H1 (cell line): ENCODE results near the gene AQP6. TPM values are rescaled to one million over a fixed set of nuclear protein-coding genes. Genes with fewer than 3 reads are reported as not detected.

Experiments used
- CBX8 ChIP-seq: fragments of 300-800, 300-1000 bp; sonication (generic); IDR thresholded peaks from 2 replicates; pipeline ENCODE4 v1.7.1; 2016; ENCODE audit warnings: low read depth, low read length, borderline replicate concordance
- CHD2 ChIP-seq: IDR thresholded peaks from 2 replicates; pipeline ENCODE4 v1.6.1; 2012; ENCODE audit warnings: low read length, improper control_type of control experiment
- E2F6 ChIP-seq: IDR thresholded peaks from 2 replicates; pipeline ENCODE4 v1.6.1; 2012; ENCODE audit warnings: inconsistent platforms
- KDM4A ChIP-seq: IDR thresholded peaks from one replicate; pipeline ENCODE4 v1.7.1; 2012; ENCODE audit warnings: low read depth, mild to moderate bottlenecking, moderate library complexity, low read length, inconsistent platforms; ENCODE audit not compliant: severe bottlenecking
- RAD21 ChIP-seq, 2 experiments: IDR thresholded peaks in 1 of 2; conservative IDR thresholded peaks in 1 of 2; 2 replicates each; pipeline ENCODE4 v1.6.1; 2011; ENCODE audit warnings: low read depth in 2 of 2, low read length in 2 of 2, improper control_type of control experiment in 1 of 2, inconsistent platforms in 1 of 2, mild to moderate bottlenecking in 1 of 2, moderate library complexity in 1 of 2
- RNF2 ChIP-seq: fragments of 200-900, 300-1000 bp; sonication (generic); IDR thresholded peaks from 2 replicates; pipeline ENCODE4 v1.7.1; 2016; ENCODE audit warnings: borderline replicate concordance, low read depth, mild to moderate bottlenecking, antibody characterized with exemption, low read length; ENCODE audit not compliant: poor library complexity, severe bottlenecking; ENCODE audit errors: missing control alignments
- RXRA ChIP-seq: IDR thresholded peaks from 2 replicates; pipeline ENCODE4 v1.6.1; 2011; ENCODE audit warnings: low read depth, mild to moderate bottlenecking, low read length, moderate library complexity; ENCODE audit not compliant: insufficient read depth
- polyA plus RNA-seq, 7 experiments: library from polyadenylated mRNA; depleted of rRNA in 3 of 7; stranded (reverse) in 5 of 7; unstranded in 2 of 7; fragments of >200 nt in 5 of 7; fragments of 200-250 nt in 2 of 7; gene quantifications; 1 replicate in 5 of 7; 2 replicates in 1 of 7; 4 replicates in 1 of 7; pipeline versions ENCODE4 v1.2.1 to v1.2.3, GENCODE V29; 2011 to 2013; ENCODE audit warnings: missing spikeins in 2 of 7, mixed read lengths in 2 of 7
- total RNA-seq: library from RNA; stranded (reverse); fragmentation: NEBNext Ultra II Directional; extraction: Animal tissue kit (Norgen Biotek cat#: 25700); gene quantifications from 2 replicates; pipeline ENCODE4 v1.2.1, GENCODE V29; 2021

Gene AQP6
- total and polyA plus RNA-seq, 2 of the 8 experiments (the other 6 are each of a cell fraction or from before 2014, with no cell fraction given): 0.03 to 0.17 TPM

GRCh38 chr12:49961111-49961922, 11.4 kb upstream of the AQP6 start, which contains the start of gene AQP5 (continued):
- TF ChIP-seq E2F6 (peak; percentile 86), CBX8 (no peak), KDM4A (peak; percentile 79), CHD2 (no peak), RNF2 (peak; percentile 1), RAD21 (IDR thresholded peaks at IDR 0.05 in 1 of 2, conservative IDR thresholded peaks at IDR 0.05 in 1 of 2; ENCODE audit: low read depth in 2 of 2, low read length in 2 of 2) (no peak), RXRA (no peak)
- TF ChIP-seq, all 59 proteins: peak for 7
